Stomach (tissue), 9 donors: ENCODE results near the gene TMEM235. TPM values are rescaled to one million over a fixed set of nuclear protein-coding genes. Genes with fewer than 3 reads are reported as not detected.
A peak's percentile ranks its signal among the peaks of the same experiment; 100 is the strongest.

ENCODE experiments used
- DNase-seq, 2 donors: peaks; one replicate each; pipeline versions ENCODE4 v3.0.0 to v3.0.0-alpha.2; 2013 to 2019
- H3K27ac ChIP-seq, 5 donors: fragments of 200-600 bp in 4 of 5; sonication (generic) in 4 of 5; one replicate each; pipeline ENCODE4 v1.5.1; 2013 to 2019; ENCODE audit warnings: mild to moderate bottlenecking in 1 of 5, moderate library complexity in 1 of 5
- H3K27me3 ChIP-seq, 3 donors: fragments of 200-600 bp; sonication (generic); one replicate each; pipeline ENCODE4 v1.5.1; 2017 to 2019; ENCODE audit warnings: mixed run types in 1 of 3
- H3K36me3 ChIP-seq, 4 donors: fragments of 200-600 bp; sonication (generic); 1 replicate in 3 of 4; 2 replicates in 1 of 4; pipeline ENCODE4 v1.5.1; 2016 to 2019
- H3K4me1 ChIP-seq, 4 donors: fragments of 200-600 bp; sonication (generic); one replicate each; pipeline ENCODE4 v1.5.1; 2016 to 2019
- H3K4me3 ChIP-seq, 4 donors: fragments of 200-600 bp; sonication (generic) in 3 of 4; one replicate each; pipeline ENCODE4 v1.5.1; 2016 to 2019; ENCODE audit warnings: mild to moderate bottlenecking in 1 of 4
- H3K9me3 ChIP-seq, 4 donors: fragments of 200-600 bp; sonication (generic); one replicate each; pipeline ENCODE4 v1.5.1; 2016 to 2019
- CTCF ChIP-seq, 7 experiments: fragments of 450-650 bp in 4 of 7; fragments of 200-600 bp in 3 of 7; sonication (generic) in 3 of 7; IDR thresholded peaks; one replicate each; pipeline ENCODE4 v1.5.1; 2016 to 2019; ENCODE audit warnings: antibody characterized with exemption in 7 of 7, control low read depth in 2 of 7, mild to moderate bottlenecking in 1 of 7
- EP300 ChIP-seq: sonication (generic); formaldehyde crosslinking; IDR thresholded peaks from one replicate; pipeline ENCODE4 v1.6.1; 2017; ENCODE audit warnings: antibody characterized with exemption
- POLR2A ChIP-seq, 4 donors: fragments of 450-650 bp; IDR thresholded peaks; one replicate each; pipeline ENCODE4 v1.6.1; 2016; ENCODE audit warnings: antibody characterized with exemption in 4 of 4, control low read depth in 2 of 4, mild to moderate bottlenecking in 1 of 4, moderate library complexity in 1 of 4
- POLR2AphosphoS5 ChIP-seq, 3 donors: sonication (generic); formaldehyde crosslinking; IDR thresholded peaks; one replicate each; pipeline ENCODE4 v1.6.1; 2016; ENCODE audit warnings: antibody characterized with exemption in 3 of 3
- WGBS, 5 donors: extraction: QIAGEN DNeasy Blood & Tissue Kit in 3 of 5; methylation state at CpG; one replicate each; pipeline versions ENCODE4 v1.1.5 to v1.1.7; 2013 to 2018; 5-methylcytosine and 5-hydroxymethylcytosine counted together
- intact Hi-C: fragments of 100-400 bp; cut with DNase I; formaldehyde crosslinking; loops from one replicate; pipeline ENCODE4 v1.15.1; 2023; ENCODE audit warnings: low total_unique reads
- polyA plus RNA-seq, 3 donors: library from polyadenylated mRNA; stranded (reverse); fragments of 200-250 nt; gene quantifications; one replicate each; pipeline ENCODE4 v1.2.3, GENCODE V29; 2013
- total RNA-seq, 5 donors: library from RNA; depleted of rRNA; stranded (reverse); fragments of >200 nt; gene quantifications; one replicate each; pipeline versions ENCODE4 v1.1.0 to v1.2.3, GENCODE V29; 2014 to 2016
- donor health status: healthy with polysubstance abuse.
- donor health status: Bipolar disorder and iron deficiency.
- donor health status: healthy.

The TMEM235 gene
- total and polyA plus RNA-seq, 8 donors: not detected

- peaks cover 0 to 18% (median 7%) of the 10 kb centered on the region in 3 donors for H3K27me3 ChIP-seq
- WGBS, 5 donors: 49 to 73% (median 54%) methylated on average over 9 to 11 of the region's 11 CpGs
- H3K9me3 ChIP-seq: no peaks in the 10 kb centered on the region
- H3K36me3 ChIP-seq: no peaks in the 10 kb centered on the region
- intact Hi-C loops: no loop called here
- no peak overlapping the region for H3K27ac ChIP-seq
- peak; percentile 59 to 69 for DNase-seq
- no peak overlapping the region for H3K4me3 ChIP-seq
- TF ChIP-seq CTCF (IDR thresholded peaks at IDR 0.05): no peak
- no peak for TF ChIP-seq EP300
- no peak for TF ChIP-seq POLR2A (IDR thresholded peaks at IDR 0.05)
- TF ChIP-seq POLR2AphosphoS5 (IDR thresholded peaks at IDR 0.05): no peak
- peaks cover 0 to 9% (median 2%) of the 10 kb centered on the region in 4 donors for H3K4me1 ChIP-seq
These were observed 6.1 kb downstream of the TMEM235 start for GRCh38 chr17:78237401-78238012.

DNA sequence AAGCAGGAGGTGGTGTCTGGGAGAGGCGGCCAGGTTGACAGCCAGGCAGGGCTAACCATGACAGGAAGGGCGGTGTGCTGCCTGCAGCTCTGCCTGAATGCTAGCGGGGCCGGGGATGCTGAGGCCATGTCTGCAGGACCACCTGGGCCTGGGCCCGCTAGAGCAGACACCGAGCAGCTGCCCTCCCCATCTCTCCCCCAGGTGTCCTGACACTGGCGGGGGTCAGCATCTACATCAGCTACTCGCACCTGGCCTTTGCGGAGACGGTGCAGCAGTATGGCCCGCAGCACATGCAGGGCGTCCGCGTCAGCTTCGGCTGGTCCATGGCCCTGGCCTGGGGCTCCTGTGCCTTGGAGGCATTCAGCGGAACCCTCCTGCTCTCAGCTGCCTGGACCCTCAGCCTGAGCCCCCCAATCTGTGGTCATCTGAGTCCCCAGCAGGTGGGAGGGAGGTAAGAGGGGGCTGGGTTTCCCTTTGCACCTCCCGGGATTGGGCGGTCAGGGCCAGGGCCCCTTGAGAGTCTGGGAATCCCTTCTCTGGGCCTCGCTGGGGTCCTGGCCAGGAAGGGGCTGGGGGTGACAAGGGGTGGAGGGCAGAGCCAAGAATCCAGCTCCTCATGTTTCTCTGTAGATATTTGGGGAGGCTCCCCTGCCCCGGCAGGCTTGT is 7.5 kb downstream of the TMEM235 start:
- no peak overlapping the region for H3K27ac ChIP-seq
- H3K4me1 ChIP-seq: peaks cover 0 to 7% (median 2%) of the 10 kb centered on the region in 4 donors
- intact Hi-C loops: no loop called here
- no peak overlapping the region for H3K4me3 ChIP-seq
- no peaks in the 10 kb centered on the region for H3K9me3 ChIP-seq
- 82 to 89% (median 84%) methylated on average over 15 to 20 of the region's 20 CpGs for WGBS, 5 donors
- TF ChIP-seq EP300 (no peak), CTCF (IDR thresholded peaks at IDR 0.05) (no peak)
- no peaks in the 10 kb centered on the region for H3K36me3 ChIP-seq
- no peak for DNase-seq
- peaks cover 0 to 5% (median 0%) of the 10 kb centered on the region in 3 donors for H3K27me3 ChIP-seq

DNA sequence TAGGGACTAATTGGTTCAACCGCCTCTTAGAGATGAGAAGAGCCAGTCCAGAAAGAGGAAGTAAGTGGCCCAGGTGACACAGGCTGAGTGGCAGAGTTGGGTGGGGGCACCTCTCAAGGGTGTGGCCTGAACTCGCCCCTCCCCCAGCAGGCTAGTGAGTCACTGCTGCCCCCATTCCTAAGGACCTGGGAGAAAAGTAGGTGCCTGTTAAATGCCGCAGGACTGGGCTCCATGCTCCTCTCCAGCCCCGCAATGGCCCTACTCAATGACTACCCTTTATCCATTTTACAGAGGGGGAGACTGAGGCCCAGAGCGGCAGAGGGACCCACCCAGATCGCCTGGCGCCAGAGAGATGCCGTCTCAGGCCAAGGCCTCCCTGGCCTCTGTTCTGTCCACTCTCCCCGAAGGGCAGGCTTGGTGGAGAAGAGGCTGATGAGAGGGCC is 8.1 kb downstream of the TMEM235 start:
- no peak for DNase-seq

More for the DNA sequence above, 8.1 kb downstream of the TMEM235 start:
- peaks cover 0 to 7% (median 2%) of the 10 kb centered on the region in 4 donors for H3K4me1 ChIP-seq
- no peaks in the 10 kb centered on the region for H3K36me3 ChIP-seq
- no peak overlapping the region for H3K4me3 ChIP-seq
- H3K9me3 ChIP-seq: no peaks in the 10 kb centered on the region
- 69 to 92% (median 89%) methylated on average over 3 to 9 of the region's 9 CpGs for WGBS, 5 donors
- no peak for TF ChIP-seq EP300
- no peak for TF ChIP-seq POLR2A (IDR thresholded peaks at IDR 0.05)
- no peak for TF ChIP-seq POLR2AphosphoS5 (IDR thresholded peaks at IDR 0.05)
- TF ChIP-seq CTCF (IDR thresholded peaks at IDR 0.05): no peak
- no peak overlapping the region for H3K27ac ChIP-seq
- intact Hi-C loops: no loop called here
- H3K27me3 ChIP-seq: no peaks in the 10 kb centered on the region
